Middle frontal gyrus (tissue), 1 donor: Measurements from ENCODE around the gene PTPN2.

Source experiments
- DNase-seq: peaks from one replicate; pipeline ENCODE4 v3.0.0-alpha.2; 2015; ENCODE audit warnings: low spot score; ENCODE audit errors: extremely low spot score

The PTPN2 gene

GRCh38 chr18:12858991-12859390 lies 25.0 kb downstream of the PTPN2 start:
- DNase-seq = no peak

- no peak for DNase-seq
These were observed 26.0 kb downstream of the PTPN2 start for GRCh38 chr18:12857991-12858544.

DNA sequence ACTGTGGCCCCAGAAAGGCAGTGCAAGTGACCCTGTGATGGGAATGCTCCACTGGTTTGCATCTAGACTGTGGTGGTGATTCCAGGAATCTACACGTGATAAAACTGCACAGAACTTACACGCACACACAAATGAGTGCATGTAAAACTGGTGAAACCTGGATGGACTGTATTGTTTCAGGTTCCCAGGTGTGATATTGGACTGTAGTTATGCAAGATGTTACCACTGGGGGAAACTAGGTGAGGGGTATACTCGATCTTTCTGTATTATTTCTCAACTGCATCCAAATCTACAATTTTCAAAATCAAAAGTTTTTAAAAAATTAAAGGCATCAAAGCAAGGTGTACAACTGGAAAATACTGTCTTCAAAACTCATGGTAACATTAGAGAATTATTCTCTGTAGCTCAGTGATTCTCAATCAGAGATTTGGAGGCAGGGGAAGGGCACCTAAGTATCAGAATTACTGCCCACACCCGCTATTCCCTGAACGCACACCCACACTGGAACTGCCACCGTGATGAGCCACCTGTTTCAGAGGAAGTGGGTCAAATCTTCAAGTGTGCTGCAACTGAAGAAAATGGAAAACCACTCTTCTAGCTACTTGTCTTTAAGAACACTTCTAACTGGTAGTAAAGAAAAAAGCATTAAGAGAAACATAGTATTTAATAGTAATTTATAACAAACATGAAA lies 26.7 kb downstream of the PTPN2 start:
- DNase-seq = no peak

DNA sequence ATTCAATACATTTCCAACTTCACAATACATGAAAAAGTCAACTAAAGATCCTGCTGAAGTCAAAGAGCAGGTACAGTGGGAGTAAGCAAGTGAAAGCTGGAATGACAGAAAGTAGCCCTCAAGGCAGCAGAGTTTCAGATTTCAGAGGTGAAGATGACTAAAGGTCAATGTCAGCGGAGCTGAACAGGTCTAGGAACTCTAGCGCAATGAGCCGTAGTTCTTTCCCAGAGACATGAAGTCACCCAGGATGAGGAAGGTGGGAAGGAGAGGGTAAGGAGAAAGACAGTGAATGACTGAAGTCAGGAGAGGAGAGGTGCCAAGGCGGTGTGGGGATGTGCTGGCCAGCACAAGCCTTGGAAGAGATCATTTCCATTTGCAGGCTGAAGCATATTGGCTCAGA lies 28.1 kb downstream of the PTPN2 start:
- DNase-seq = no peak

DNA sequence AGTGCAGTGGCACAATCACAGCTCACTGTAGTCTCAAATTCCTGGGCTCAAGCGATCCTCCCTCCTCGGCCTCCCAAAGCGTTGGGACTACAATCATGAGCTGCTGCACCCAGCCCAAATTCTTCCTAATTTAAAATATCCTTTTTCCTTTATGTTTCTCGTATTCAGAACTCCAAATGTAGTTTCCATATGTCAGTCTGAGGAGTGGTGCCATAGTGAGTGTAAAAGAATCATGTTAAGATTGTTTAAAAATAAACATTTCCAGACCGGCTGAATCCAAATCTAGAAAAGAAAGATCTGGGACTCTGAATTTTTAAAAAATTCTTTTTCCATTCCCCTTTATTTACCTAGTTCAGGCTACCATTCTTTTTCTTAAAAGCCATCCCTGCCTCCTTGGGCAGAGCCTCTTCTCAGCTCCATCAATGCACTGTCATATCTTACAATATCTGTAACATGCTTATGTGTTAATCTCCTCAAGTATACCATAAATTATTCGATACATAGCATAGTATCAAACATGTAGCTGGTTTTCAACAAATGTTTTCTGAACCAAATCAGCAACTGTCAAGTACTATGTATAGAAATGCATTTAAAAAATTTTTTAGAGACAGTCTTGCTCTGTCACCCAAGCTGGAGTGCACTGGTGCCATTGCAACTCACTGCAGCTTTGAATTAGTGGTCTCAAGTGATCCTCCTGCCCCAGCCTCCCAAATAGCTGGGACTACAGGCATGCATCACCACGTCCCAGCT lies 31.3 kb downstream of the PTPN2 start:
- no peak for DNase-seq

DNA sequence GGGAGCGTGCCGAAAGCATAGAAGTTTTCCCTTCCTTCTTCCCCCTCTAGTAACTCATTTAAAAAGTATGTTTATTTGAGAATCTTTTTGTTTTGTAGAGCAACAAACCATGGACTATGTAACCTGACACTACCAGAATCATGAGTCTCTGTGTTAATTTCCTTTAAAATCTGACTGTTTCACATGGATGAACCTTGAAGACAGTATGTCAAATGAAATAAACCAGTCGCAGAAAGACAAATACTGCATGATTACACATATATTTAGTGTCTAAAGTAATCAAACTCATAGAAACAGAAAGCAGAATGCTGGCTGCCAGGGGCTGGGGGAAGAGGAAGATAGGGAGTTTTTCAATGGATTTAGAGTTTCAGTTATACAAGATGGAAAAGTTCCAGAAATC lies 32.3 kb downstream of the PTPN2 start:
- DNase-seq = no peak

GRCh38 chr18:12849548-12849947 lies 34.5 kb downstream of the PTPN2 start:
- no peak for DNase-seq

DNA sequence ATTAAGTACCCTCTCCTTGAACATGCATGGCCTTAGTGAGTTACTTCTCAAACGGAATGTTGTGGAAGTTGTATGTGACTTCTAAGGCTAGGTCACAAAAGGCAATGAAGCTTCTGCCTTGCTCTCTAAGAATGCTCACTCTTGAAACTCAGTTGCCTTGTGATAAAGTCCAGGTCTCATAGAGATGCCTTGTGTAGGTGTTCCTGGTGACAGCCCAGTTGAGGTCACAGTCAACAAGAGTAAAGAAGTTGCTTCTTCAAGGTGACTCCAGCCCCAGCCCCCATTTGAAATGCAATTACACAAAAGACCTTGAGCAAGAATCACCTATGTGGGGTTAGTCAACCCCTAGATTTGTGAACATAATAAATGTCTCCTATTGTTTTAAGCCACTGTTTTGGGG lies 35.6 kb downstream of the PTPN2 start:
- DNase-seq = no peak

- no peak for DNase-seq
These were observed 39.6 kb downstream of the PTPN2 start for GRCh38 chr18:12844391-12844790.

DNA sequence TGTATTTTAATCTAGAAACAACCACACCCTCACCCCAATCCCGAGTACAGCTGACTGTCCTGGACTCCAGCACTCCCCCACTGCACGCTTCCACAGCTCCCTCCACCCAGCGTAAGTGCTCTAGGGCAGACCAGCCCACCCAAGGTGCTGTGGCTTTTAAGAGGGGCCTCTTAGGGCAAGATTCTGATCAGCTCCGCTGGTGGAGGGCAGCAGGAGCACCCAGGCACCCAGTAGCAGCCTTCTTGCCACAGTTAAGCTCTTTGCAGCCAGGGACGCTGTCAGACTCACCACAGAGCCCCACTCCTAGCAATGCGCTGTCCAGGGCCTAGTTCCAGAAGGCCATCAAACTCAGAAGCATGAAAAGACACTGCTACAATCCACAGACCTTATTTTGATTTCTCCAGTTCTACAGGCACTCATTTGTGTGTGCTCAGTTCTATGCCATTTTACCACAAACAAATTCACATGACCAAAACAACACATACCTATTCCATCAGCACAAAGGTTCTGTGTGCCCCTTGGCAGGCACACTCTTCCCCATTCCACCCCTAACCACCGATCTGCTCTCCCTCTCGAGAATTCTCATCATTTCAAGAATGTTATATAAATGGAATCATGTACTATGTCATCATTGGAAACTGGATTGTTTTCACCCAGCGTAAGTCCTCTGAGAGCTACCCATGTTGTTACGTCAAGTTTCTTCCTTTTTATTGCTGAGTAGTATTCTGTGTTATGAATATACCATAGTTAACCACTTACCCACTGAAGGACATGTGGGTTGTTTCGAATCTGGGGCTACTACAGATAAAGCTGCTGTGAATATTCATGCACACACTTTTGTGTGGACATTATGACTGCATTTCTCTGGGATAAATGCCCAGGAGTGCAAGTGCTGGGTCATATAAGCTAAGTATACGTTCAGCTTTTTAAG lies 40.4 kb downstream of the PTPN2 start:
- no peak for DNase-seq

DNA sequence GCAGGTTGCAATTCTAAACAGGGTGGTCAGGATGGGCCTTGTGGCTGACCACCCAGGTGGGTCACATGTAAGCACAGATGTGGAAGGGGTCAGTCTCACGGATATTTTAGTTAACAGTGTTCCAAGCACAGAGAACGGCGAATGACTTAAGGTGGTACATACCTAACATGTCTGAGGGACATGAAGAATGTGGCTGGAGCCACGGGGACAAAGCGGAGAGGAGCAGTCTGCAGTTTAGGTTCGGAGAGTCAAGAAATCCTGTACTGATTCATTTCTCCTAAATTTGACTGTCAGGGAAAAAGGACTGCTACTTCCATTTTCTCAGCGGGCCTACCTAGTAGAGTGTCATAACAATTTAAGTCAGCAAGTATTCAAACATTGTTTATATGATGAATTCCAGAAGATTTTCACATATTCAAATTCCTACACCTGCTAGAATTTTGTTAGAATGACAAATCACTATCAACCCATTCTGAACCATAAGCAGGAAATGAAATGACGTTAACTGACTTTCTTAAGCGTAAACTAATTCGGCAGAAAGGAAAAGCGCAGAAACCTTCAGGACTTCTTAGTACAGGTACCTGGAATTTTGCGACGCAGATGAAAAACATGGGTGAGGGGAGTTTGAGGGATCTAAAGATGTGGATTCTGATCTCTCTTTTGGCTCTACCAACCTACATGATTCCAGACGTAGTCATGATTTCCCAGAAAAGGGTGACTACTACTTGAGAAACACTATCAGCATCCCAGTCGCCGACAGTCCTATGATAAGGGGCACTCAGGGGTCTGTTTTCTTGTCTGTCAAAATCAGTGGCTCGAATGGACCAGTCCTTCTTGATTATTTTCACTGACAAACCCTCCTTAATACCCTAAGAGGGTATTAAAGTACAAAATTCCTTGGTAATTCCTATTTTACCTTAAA lies 41.3 kb downstream of the PTPN2 start:
- DNase-seq = no peak

DNA sequence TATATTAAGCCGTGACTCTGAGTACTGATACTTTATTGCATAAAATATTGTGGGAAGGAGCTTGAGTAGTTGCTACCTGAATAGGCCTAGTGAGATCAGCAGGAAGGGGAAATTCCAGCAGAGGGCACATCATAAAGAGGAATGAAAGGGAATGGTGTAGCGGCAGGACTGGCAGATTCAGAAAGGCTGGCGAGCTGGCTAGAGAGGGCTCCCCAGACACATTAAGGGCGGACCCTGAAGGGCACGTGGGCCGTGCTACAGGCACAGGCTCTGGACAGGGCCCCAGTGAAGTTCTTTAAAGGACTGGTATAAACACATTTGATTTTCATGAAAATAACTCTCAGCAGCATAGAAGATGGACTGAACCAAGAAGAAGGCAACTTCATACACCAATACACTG lies 43.0 kb downstream of the PTPN2 start:
- DNase-seq = no peak

DNA sequence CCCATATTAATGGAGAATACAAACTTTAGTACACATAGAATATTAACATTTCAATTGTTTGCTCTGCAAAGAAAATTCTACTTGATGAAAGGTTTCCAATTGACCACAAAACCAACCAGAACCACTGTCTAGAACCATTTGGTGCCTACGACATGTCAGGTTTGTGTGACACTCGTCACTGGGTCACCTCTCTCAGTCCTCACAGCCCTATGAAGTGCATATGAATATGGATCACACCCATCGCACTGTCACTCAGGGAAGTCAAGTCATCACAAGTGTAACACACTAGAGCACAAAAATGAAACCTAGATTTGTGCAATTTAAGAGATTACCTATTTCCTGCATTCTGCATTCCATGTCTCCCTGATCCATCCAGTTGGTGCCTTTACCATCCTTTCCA lies 43.7 kb downstream of the PTPN2 start:
- no peak for DNase-seq

- no peak for DNase-seq
These were observed 44.4 kb downstream of the PTPN2 start for GRCh38 chr18:12839526-12840196.

DNA sequence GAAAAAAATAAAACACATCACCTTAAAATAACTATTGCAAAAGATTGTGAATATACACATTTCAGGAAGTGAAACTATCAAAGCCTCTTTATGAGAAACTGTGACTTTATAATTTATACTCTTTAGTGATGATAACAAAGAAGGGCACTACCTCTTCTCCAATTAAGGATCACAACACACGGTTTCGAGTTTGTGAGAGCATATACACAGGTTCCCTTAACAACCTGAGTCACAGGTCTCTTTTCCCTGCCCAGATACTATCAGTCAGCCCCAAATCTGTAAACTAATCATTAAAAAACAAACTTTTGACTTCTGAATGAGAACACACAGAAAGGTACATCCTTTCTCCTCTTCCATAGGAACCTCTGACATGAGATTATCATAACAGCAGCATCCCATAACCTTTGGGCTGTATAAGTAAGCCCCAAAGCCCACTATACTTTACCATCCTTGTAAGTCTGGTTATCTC lies 44.9 kb downstream of the PTPN2 start:
- DNase-seq = no peak

- DNase-seq = no peak
These were observed 45.8 kb downstream of the PTPN2 start for GRCh38 chr18:12838178-12838634.

DNA sequence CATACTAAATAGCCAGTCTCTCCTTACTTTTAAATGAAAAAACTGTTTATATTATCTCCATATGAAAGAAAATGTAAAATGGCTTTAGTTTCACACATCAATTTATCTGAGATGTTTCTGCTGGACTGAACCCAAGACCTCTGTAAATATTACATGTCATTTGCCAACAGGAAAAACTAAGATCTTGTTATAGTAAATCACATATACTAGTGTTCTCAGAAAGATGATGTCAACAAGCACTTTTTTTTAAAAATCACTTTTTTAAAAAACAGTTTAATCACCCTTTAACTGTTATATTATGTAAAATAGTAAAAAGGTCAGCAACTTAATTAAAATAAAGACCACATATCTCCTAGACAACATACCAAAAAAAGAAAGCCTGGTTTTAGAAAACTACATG lies 46.3 kb downstream of the PTPN2 start:
- DNase-seq = no peak

GRCh38 chr18:12836551-12836950 lies 47.5 kb downstream of the PTPN2 start:
- no peak for DNase-seq

DNA sequence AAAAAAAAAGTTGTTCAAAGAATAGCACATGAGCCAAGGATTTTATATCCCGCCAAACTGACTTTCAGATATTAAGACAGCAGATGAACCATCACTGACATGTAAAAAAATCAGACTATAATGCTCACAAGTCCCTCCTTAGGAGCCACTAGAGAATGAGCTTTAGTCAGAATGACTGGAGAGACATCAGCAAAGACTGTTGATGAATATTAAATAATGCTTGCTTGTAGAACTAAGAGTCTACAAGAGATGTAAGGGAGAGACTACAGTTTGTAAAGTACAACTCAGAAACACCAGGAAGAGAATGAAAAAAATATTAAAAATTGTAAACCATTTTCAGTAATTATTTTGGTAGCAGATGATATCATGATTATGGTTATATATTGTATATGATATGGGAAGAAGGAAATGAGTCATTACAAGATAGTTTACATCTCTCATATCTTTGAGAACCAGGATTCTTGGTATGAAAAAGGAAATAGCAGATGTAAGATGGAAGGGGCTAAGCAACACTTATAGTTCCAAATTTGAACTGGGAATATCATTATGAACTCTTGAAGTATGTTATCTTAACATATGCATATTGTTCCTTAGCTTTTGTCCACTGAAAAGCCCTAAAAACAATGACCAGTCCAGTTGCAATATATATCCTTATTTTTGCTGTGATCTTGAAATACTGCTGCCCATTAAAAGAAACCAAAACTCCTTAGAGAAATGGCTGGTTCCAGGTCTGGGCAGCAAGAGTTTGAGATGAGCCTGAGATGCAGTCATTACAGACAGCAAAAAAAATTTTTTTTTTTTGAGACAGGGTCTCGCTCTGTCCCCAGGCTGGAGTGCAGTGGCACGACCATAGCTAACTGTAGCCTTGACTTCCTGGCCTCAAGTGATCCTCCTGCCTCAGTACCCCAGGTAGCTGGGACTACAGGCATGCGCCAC lies 55.7 kb downstream of the PTPN2 start:
- no peak for DNase-seq
